GM12872 (cell line): Measurements from ENCODE around the gene GPATCH2L.

ENCODE experiments used
- TF ChIP-seq, protein P1 (sequence below): IDR thresholded peaks from 3 replicates; pipeline ENCODE4 v1.5.1; 2011; ENCODE audit warnings: low read depth, mild to moderate bottlenecking, low read length, moderate library complexity; ENCODE audit not compliant: insufficient read depth

Gene GPATCH2L

DNA sequence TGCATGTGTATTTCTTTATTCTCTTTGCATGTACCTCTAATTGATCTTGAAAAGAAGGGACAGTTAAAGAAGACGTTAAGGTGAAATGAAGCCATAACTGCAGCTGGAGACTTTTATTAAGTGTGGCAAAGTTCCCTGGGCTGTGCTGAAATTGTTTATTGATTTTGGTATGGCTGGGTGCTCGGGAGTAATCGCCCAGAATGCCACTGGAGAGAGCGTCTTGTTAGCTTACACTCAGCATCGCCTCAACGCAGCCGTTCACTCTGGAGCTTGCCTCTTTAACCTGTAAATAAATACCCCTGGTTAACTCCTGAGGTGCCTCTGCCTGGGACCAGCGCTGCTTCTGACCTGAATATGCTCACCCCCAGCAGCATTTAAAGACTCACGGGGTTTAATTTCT, 98.6 kb downstream of the GPATCH2L start:
- TF ChIP-seq, protein P1, sequence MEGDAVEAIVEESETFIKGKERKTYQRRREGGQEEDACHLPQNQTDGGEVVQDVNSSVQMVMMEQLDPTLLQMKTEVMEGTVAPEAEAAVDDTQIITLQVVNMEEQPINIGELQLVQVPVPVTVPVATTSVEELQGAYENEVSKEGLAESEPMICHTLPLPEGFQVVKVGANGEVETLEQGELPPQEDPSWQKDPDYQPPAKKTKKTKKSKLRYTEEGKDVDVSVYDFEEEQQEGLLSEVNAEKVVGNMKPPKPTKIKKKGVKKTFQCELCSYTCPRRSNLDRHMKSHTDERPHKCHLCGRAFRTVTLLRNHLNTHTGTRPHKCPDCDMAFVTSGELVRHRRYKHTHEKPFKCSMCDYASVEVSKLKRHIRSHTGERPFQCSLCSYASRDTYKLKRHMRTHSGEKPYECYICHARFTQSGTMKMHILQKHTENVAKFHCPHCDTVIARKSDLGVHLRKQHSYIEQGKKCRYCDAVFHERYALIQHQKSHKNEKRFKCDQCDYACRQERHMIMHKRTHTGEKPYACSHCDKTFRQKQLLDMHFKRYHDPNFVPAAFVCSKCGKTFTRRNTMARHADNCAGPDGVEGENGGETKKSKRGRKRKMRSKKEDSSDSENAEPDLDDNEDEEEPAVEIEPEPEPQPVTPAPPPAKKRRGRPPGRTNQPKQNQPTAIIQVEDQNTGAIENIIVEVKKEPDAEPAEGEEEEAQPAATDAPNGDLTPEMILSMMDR = no peak

DNA sequence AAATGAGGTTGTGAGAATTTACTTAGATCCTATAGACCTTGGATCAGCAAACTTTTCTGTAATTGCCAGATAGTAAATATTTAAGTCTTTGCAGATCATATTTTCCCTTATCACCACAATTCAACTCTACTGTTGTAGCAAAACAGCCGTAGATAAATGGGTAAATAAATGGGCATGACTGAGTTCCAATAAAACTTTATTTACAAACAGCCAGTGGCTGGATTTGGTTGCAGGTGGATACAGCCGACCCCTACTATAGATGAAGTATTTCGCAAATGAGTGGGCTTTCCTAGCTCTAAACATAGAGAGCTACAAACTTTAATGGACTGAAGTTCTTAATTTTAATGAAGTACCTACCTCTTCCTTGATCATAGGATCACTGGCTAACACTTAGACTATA, 100.7 kb downstream of the GPATCH2L start:
- TF ChIP-seq, protein P1 = no peak

DNA sequence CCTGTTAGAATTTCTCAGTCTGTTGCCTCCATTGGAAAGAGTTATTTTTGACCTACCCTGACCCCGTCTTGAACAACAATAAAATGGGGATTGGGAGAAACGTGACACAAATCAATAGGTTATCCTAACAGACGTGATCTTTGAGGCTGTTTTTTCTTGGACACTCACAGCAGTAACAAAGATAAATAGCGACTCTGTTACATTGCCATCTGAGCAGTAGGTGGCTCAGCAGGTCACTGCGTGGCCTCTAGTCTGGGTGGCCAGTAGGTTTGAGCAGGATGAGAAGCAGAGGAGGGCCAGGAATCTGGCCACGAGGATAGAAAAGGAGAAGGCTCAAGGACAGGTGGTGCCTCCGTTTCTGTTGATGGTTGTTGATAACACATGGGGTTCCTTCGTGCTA, 101.4 kb downstream of the GPATCH2L start:
- TF ChIP-seq, protein P1 = no peak

DNA sequence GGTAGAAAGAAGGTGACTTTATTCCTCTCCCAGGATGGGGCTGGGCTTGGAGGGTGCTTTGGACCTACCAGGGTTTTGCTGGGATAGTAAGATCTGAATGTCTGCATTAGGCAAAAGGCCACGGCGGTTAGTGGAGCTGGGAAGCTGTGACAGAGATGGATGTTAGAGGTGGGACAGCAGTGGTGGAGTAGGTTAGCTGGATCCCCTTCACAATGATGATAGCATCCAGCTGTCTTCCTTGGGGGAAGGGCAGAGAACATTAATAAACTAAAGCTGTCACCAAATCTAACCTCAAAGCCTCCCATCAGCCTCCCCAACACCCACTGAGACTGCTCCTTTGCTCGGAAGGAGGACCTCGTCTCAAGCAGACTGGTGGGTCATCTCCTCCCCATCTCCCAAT, 104.8 kb downstream of the GPATCH2L start:
- TF ChIP-seq, protein P1 = no peak

DNA sequence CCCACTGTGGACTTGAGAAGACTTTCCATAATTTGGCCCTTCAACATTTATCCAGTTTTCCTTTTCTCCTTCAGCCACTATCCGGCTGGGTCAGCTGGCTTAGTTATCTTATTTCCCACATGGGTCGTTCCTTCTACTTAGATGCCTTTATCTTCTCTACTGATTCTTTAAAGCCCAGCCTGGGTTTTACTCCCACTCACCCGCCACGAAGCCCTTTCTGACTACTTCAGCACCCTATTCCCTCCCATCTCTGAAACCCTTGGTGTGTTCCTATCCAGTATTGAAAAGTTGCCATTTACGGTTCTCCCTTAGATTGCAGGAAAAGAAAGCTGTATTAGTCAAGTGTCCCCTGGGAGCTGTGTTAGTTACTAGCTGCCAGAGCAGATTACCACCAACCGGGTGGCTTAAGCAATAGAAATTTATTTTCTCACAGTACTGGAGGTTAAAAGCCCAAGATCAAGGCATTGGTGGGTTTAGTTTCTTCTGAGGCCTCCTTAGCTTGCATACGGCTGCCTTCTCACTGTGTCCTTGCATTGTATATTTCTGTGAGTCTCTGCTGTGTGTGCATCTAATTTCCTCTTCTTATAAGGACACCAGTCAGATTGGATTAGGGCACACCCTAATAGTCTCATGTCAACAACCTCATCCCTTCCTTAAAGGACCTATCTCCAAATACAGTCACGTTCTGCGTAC, 105.5 kb downstream of the GPATCH2L start:
- TF ChIP-seq, protein P1 = no peak

DNA sequence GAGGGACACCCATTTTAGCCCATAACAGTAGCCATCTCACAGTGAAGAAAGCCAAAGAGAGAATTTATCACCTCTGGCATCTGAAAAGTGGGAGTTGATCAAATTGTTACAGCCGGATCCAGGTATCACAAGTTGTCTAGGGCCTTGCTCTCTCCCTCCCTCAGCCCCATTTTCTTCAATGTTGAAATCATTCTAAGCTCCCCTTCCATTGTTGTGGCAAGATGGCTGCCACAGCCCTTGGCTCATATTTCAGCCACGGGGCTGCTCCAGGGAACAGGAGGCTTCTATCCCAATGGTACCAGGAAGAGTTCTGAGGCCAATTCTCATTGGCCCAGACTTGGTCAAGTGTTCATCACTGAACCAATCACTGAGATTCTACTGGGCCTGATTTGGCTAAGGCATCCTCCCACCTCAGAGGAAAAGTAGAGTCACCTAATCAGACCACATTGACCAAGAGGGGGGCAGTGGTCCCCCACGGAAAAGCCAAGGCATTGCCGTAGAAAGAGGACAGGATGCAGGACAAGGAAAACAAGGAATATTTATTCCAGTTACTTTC, 106.2 kb downstream of the GPATCH2L start:
- TF ChIP-seq, protein P1 = no peak

DNA sequence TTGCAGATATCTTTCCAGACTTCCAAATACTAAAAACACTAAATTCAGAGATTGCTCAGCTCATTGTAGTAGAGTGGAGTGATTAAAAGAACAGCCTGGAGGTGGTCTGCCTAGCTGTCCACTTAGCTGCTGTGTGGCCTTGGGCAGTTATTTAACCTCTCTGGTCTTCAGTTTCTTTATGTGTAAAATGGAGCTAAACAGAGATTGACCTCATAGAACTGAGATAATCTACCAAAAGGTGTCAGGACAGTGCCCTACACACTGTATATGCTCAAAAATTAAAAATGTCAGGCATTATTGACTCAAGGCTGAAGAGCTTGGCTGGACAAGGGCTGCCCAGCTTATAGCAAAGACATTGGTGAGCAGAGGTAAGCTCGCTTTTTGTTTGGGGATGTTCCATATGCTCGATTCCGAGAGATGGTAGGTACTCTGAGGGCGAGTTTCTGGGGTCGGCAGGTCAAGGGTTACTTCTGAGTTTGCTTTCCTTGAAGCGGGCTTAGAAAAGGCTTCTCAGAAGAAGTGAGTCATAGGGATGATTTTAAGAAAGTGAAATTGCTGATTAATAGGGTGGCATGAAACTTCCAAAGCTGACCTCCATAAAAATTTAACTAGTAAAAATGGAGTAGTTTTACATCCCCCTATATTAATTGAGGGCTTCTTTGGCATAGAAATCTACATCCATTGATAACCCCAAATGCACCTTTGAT, 107.5 kb downstream of the GPATCH2L start:
- TF ChIP-seq, protein P1 = no peak
